Fibroblast of lung (primary cell): ENCODE measurements around the gene WBP2NL. TPM values are rescaled to one million over a fixed set of nuclear protein-coding genes. Genes with fewer than 3 reads are reported as not detected.
A peak's percentile ranks its signal among the peaks of the same experiment; 100 is the strongest.

Experiments
- DNase-seq, 2 donors: peaks; one replicate each; pipeline versions ENCODE4 v3.0.0 to v3.0.0-alpha.2; 2010; ENCODE audit warnings: low read depth in 2 of 2
- H2AFZ ChIP-seq: 2 replicates; pipeline ENCODE4 v1.5.1; 2012; ENCODE audit warnings: low read length, control low read depth, inconsistent platforms
- H3K27ac ChIP-seq: 2 replicates; pipeline ENCODE4 v1.5.1; 2011; ENCODE audit warnings: low read length, control low read depth; ENCODE audit not compliant: insufficient read depth
- H3K27me3 ChIP-seq: 2 replicates; pipeline ENCODE4 v1.5.1; 2011; ENCODE audit warnings: mild to moderate bottlenecking, low read length; ENCODE audit not compliant: control insufficient read depth, insufficient read depth
- H3K36me3 ChIP-seq: 2 replicates; pipeline ENCODE4 v1.5.1; 2011; ENCODE audit warnings: low read length; ENCODE audit not compliant: control insufficient read depth, insufficient read depth
- H3K4me1 ChIP-seq: 2 replicates; pipeline ENCODE4 v1.5.1; 2011; ENCODE audit warnings: low read length; ENCODE audit not compliant: control insufficient read depth, insufficient read depth; ENCODE audit errors: extremely low read depth
- H3K4me2 ChIP-seq: 2 replicates; pipeline ENCODE4 v1.5.1; 2011; ENCODE audit warnings: low read length, control low read depth; ENCODE audit not compliant: insufficient read depth; ENCODE audit errors: extremely low read depth
- H3K4me3 ChIP-seq, 4 experiments: fragments of 200-600 bp in 1 of 4; sonication (generic) in 1 of 4; replicated peaks in 1 of 4; 2 replicates each; pipeline ENCODE4 v1.5.1; 2011 to 2016; ENCODE audit warnings: low read length in 4 of 4, low read depth in 3 of 4, mild to moderate bottlenecking in 3 of 4, control low read depth in 2 of 4, inconsistent platforms in 1 of 4, mixed read lengths in 1 of 4; ENCODE audit not compliant: insufficient read depth in 1 of 4; ENCODE audit errors: control extremely low read depth in 1 of 4
- H3K79me2 ChIP-seq: 2 replicates; pipeline ENCODE4 v1.5.1; 2012; ENCODE audit warnings: mild to moderate bottlenecking, low read length, inconsistent platforms; ENCODE audit not compliant: control insufficient read depth, insufficient read depth
- H3K9ac ChIP-seq: 2 replicates; pipeline ENCODE4 v1.5.1; 2011; ENCODE audit warnings: mild to moderate bottlenecking, low read length, control low read depth; ENCODE audit not compliant: insufficient read depth
- H3K9me3 ChIP-seq: 2 replicates; pipeline ENCODE4 v1.5.1; 2012; ENCODE audit warnings: low read depth, low read length; ENCODE audit not compliant: control insufficient read depth, insufficient read depth
- H4K20me1 ChIP-seq: 2 replicates; pipeline ENCODE4 v1.5.1; 2011; ENCODE audit warnings: low read length; ENCODE audit not compliant: control insufficient read depth, insufficient read depth; ENCODE audit errors: extremely low read depth
- CTCF ChIP-seq, 2 donors: IDR thresholded peaks in 1 of 2; conservative IDR thresholded peaks in 1 of 2; 1 replicate in 1 of 2; 2 replicates in 1 of 2; pipeline ENCODE4 v1.5.1; 2011 to 2012; ENCODE audit warnings: low read length in 2 of 2, control low read depth in 1 of 2, inconsistent platforms in 1 of 2, low read depth in 1 of 2, mild to moderate bottlenecking in 1 of 2
- EZH2 ChIP-seq: IDR thresholded peaks from 2 replicates; pipeline ENCODE4 v1.5.1; 2012; ENCODE audit warnings: low read length, control low read depth, mild to moderate bottlenecking; ENCODE audit errors: missing control alignments
- polyA plus RNA-seq, 2 donors: library from polyadenylated mRNA; depleted of rRNA in 1 of 2; stranded (reverse) in 1 of 2; unstranded in 1 of 2; fragments of >200 nt; gene quantifications; 2 replicates each; pipeline ENCODE4 v1.2.1, GENCODE V29; 2011 to 2012; ENCODE audit warnings: missing spikeins in 1 of 2
- total RNA-seq: library from RNA; depleted of rRNA; stranded (reverse); fragments of >200 nt; gene quantifications from 2 replicates; pipeline ENCODE4 v1.2.1, GENCODE V29; 2014

WBP2NL gene
- total and polyA plus RNA-seq, 2 donors (not counting 1 experiment from before 2014, with no cell fraction given), result 0.10 to 1.8 TPM

DNA sequence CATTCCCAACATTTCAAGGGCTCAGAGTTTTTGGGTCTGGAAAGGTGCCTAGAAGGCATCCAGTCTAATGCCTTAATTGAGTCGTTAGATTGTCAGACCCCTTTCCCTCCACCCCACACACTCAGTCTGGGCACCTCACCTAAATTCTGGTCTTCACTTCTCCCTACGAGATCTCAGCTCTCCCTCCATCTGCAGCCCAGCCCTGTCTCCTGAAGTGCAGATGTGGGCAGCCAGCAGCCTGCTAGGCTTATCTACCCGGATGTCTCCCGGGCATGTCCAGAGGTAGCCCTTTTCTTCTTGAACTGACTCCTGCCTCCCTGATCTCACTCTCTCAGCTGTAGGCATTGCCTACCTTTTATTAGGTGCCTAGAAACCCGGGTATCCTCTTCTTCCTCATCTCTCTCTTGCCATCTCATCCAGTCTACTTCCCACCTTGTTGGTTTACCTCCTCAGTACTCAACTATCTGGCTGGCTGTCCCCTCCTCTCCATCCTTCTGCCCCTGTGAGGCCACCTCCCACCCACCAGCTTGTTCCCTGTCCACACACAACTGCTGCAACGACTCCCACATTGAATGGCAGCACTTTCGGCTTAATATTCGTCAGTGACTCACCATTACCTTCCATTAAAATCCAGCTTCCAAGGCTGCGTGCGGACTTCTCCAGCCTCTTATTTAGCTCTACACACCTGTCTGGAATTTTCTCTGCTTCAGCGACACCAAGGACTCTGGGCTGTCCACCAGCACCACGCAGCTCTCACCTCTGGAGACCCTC lies 23.1 kb upstream of the WBP2NL start:
- Histone ChIP-seq H3K4me2 (no peak overlapping the region), H3K27ac (no peak overlapping the region), H2AFZ (no peak overlapping the region), H3K79me2 (no peaks in the 10 kb centered on the region), H3K4me1 (no peaks in the 10 kb centered on the region), H4K20me1 (no peaks in the 10 kb centered on the region), H3K9ac (no peak overlapping the region), H3K36me3 (no peaks in the 10 kb centered on the region), H3K4me3 (no peak overlapping the region), H3K27me3 (peaks cover 33% of the 10 kb centered on the region), H3K9me3 (no peaks in the 10 kb centered on the region)
- no peak for DNase-seq
- no peak for TF ChIP-seq CTCF (conservative IDR thresholded peaks at IDR 0.05 in 1 of 2, IDR thresholded peaks at IDR 0.05 in 1 of 2; ENCODE audit: low read depth in 1 of 2, low read length in 2 of 2)
- peak; percentile 60 for TF ChIP-seq EZH2

DNA sequence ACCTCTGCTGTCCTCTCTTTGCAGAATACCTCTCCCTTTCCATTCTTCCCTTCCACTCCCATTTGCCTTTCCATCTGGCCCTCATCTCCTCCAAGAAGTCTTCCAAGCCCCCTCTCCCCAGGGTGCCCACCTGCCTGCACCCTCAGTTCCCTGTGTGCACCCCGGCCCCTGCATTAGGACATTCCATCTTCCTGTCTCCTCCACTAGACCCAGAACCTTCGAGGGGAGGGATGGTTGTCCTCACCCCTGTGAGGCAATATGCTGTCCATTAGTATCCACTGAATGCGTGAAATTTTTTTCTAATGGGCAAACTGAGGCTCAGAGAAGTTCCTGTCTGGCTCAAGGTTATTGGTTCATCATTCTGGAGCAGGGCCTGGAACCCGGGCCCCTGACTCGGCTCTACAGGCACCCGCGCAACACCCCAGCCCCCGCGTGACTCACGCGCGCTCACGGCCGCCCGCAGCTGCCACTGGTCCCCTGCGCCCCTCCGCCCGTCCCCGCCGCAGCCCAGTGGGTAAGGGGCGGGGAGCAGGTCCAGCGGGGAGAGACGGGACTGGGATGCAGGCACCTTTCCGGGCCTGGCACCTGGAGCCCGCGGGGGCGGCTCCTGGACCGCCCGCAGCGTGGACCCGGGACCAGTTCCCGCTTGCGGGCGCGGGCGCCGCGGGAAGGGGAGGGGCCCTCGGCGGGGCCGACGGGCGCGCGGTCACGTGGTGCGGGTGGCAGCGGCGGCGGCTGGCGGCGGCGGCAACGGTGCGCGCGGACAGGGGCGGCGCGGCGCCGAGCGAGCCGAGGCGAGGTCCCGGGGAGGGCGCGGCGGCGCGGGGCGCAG lies 22.3 kb upstream of the WBP2NL start:
- H3K4me1 ChIP-seq, result no peaks in the 10 kb centered on the region
- no peaks in the 10 kb centered on the region for H4K20me1 ChIP-seq
- H3K79me2 ChIP-seq, result no peaks in the 10 kb centered on the region
- DNase-seq, result no peak
- H2AFZ ChIP-seq, result no peak overlapping the region
- no peaks in the 10 kb centered on the region for H3K9me3 ChIP-seq
- H3K27ac ChIP-seq, result no peak overlapping the region
- H3K36me3 ChIP-seq, result no peaks in the 10 kb centered on the region
- H3K9ac ChIP-seq, result no peak overlapping the region
- peaks cover 33% of the 10 kb centered on the region for H3K27me3 ChIP-seq
- TF ChIP-seq CTCF (conservative IDR thresholded peaks at IDR 0.05 in 1 of 2, IDR thresholded peaks at IDR 0.05 in 1 of 2; ENCODE audit: low read depth in 1 of 2, low read length in 2 of 2), result no peak
- peak; percentile 75 for TF ChIP-seq EZH2
- H3K4me3 ChIP-seq, result peak overlapping the region in 1 of 4 experiments; percentile 43
- H3K4me2 ChIP-seq, result peak overlapping the region; percentile 15

DNA sequence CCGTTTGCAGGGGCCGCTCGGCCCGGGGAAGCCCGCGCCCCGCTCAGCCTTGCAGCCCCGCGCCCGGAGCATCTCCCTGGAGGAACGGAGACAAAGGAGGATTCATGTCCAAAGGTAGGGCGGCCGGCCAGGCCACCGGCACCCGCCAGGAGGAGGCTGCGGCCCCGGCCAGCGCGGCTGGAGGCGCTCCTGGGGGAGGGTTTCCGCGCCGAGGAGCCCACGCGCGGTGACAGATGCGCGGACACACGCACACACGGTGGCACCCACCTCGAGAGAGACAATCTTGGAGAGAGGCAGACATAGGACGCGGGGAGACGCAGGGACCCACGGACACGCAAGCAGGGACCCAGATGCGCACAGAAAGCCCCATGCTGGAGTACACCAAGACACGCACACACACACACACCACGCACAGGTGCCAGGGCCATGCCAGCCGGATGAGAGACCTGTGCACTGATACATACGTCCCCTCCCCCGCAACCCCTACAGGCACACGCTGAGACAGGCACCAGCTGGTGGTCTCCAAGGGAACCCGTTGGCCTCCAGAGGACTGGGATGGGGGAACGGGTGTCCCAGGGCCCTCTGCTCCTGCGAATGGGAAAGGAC lies 21.5 kb upstream of the WBP2NL start:
- TF ChIP-seq EZH2, result no peak
- no peak for TF ChIP-seq CTCF (conservative IDR thresholded peaks at IDR 0.05 in 1 of 2, IDR thresholded peaks at IDR 0.05 in 1 of 2; ENCODE audit: low read depth in 1 of 2, low read length in 2 of 2)
- no peaks in the 10 kb centered on the region for H3K79me2 ChIP-seq
- H3K9me3 ChIP-seq, result no peaks in the 10 kb centered on the region
- H3K27me3 ChIP-seq, result peaks cover 33% of the 10 kb centered on the region
- no peaks in the 10 kb centered on the region for H3K4me1 ChIP-seq
- no peak overlapping the region for H3K27ac ChIP-seq
- no peaks in the 10 kb centered on the region for H3K36me3 ChIP-seq
- no peak overlapping the region for H3K4me2 ChIP-seq
- H3K4me3 ChIP-seq, result no peak overlapping the region
- H4K20me1 ChIP-seq, result no peaks in the 10 kb centered on the region
- no peak overlapping the region for H2AFZ ChIP-seq
- no peak for DNase-seq
- H3K9ac ChIP-seq, result no peak overlapping the region
